GM12874 (cell line): ENCODE measurements around the gene LPP.

Experiments
- CTCF ChIP-seq: IDR thresholded peaks from 2 replicates; pipeline ENCODE4 v1.5.1; 2011; ENCODE audit warnings: low read depth, mild to moderate bottlenecking, control low read depth, low read length, moderate library complexity; ENCODE audit not compliant: insufficient read depth

The LPP gene

GRCh38 chr3:188178293-188178936, 24.5 kb downstream of the LPP start:
- TF ChIP-seq CTCF: no peak

- TF ChIP-seq CTCF: no peak
Observed at GRCh38 chr3:188179006-188179966, 25.3 kb downstream of the LPP start.

- no peak for TF ChIP-seq CTCF
Observed at GRCh38 chr3:188180114-188180513, 26.2 kb downstream of the LPP start.

- TF ChIP-seq CTCF: no peak
Observed at GRCh38 chr3:188183452-188183851, 29.5 kb downstream of the LPP start.

GRCh38 chr3:188184160-188184559, 30.2 kb downstream of the LPP start:
- TF ChIP-seq CTCF: no peak

- no peak for TF ChIP-seq CTCF
Observed at GRCh38 chr3:188184649-188185048, 30.7 kb downstream of the LPP start.

- TF ChIP-seq CTCF: no peak
Observed at GRCh38 chr3:188185717-188186251, 31.8 kb downstream of the LPP start.
